ENCODE data around the gene TNKS1BP1.
"Not testable (repeated sequence)": the region's sequence is repeated elsewhere in the genome, so short reads cannot be mapped to it uniquely, and the experiment has no call there.

Gene TNKS1BP1

DNA sequence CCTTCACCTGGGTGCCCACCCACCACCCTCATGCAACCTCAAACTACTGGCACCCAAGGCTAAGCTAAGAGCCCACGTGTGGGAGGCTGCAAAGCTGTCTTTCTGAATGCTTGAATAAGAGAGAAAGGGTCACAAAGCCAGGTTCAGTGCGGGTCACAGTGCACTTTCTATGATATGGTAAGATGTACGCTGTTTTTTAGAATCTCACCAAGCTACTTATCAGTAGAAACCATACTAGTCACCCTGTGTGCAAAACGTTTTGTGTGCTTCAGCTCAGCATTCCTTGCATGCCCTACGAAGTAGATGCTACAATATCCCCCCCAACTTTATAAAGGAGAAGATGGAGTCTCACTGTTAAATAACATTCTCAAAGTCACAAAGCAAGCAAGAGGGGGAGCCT lies 28.3 kb upstream of the TNKS1BP1 start:
- no peak for DNase-seq

- DNase-seq = peak; percentile 41 to 50
These were observed 24.9 kb upstream of the TNKS1BP1 start for GRCh38 chr11:57349491-57350274.

- no peak for DNase-seq
These were observed 24.0 kb upstream of the TNKS1BP1 start for GRCh38 chr11:57348636-57349313.

- DNase-seq = no peak
These were observed 23.3 kb upstream of the TNKS1BP1 start for GRCh38 chr11:57348052-57348451.

GRCh38 chr11:57347336-57347735 lies 22.6 kb upstream of the TNKS1BP1 start:
- DNase-seq = no peak

GRCh38 chr11:57345555-57346211 lies 20.9 kb upstream of the TNKS1BP1 start:
- DNase-seq = peak; percentile 63 to 72

DNA sequence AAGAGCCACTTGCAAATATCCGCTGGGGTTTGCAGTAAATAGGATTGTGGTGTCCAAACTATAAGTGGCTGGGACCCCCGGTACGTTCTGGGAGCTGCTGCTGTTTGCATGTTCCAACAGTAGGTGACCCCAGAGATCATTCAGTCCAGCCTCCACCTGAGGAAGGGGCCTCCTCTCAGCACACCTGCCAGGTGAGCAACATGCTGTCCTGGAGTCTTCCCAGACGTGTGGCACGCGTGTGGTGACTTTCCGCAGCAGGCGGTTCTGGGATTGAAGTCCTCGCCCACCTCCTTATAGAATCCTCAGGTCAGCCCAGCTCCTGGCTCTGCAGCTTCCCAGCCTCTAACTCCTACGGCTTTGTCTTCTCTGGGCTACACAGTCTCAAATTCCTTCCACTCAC lies 20.1 kb upstream of the TNKS1BP1 start:
- DNase-seq = no peak

GRCh38 chr11:57343825-57344224 lies 19.1 kb upstream of the TNKS1BP1 start:
- no peak for DNase-seq

GRCh38 chr11:57342702-57343101 lies 17.9 kb upstream of the TNKS1BP1 start:
- no peak for DNase-seq

DNA sequence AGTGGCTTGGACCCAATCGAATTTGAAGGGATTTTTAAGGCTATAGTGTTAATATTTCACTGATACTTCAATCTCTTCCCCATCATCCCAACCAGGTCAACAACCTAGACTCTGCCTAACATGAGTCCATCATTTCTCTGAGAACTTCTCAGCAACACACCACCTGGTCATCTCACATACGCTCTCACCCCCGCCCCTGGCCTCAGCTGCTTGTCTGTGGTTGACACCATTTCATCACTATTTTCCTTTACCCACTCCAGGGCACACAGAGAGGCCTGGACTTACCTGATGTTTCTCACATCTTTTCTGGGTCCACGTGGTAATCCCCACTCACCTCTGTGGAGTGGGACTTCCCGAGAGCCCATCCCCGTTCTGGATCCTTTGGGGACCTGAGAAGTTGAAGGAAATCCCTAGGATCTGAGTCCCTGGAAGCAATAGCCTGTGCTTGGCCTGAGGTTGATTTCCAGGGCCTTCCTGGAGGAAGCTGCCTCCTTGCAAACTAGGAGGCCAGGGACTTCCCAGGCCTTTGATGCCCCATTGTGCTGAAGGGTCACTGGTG lies 16.6 kb upstream of the TNKS1BP1 start:
- DNase-seq = no peak

DNA sequence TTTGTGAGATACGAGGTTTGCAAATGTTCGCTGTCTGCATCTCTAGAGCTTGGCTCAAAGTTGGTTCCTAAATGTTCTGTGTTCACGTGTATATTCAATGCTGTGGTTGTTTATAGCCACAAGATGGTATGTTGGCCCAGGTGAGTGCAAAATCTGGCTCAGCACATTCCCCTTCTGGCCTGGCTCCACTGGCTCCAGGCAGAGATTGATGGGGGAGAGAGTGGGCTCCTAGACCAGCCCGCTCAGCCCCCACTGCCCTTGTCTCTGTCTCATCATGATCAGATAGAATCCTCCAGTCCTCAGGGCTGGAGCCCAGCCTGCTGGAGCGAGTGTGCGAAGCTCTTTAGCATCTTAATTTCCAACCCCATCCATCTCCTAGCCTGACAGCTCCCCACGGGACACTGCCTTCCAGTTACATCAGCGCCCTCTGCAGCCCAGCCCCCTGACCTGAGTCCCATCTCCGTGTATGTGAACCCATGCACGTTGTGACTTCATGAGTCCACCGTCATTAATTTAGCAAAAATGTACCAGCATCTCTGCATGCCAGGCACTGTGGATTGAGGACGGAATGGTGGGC lies 15.4 kb upstream of the TNKS1BP1 start:
- DNase-seq = no peak

DNA sequence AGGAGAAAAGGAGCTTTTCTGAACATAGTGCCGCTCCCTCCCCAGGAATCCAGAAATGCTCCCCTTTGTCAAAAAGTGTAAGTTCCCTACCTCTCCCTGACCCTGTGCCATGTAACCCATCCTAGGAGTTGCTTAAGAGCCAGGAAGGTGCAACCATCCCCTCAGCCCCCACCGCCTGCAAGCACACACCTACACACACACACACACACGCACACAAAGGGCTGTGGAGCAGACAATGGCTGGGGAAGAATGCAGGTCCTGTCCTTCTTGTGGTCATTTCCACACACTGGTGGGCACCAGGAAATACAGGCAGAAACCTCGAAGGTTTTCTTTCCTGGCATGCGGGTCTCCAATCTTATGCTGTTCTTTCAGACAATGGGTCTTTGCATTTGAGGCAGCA lies 14.6 kb upstream of the TNKS1BP1 start:
- no peak for DNase-seq

- no peak for DNase-seq
These were observed 13.4 kb upstream of the TNKS1BP1 start, which contains the start of gene P2RX3 for GRCh38 chr11:57338142-57338541. Gene P2RX3 (plus strand): TSS chr11:57338352. CDS start chr11:57338551, 199 bp downstream.

DNA sequence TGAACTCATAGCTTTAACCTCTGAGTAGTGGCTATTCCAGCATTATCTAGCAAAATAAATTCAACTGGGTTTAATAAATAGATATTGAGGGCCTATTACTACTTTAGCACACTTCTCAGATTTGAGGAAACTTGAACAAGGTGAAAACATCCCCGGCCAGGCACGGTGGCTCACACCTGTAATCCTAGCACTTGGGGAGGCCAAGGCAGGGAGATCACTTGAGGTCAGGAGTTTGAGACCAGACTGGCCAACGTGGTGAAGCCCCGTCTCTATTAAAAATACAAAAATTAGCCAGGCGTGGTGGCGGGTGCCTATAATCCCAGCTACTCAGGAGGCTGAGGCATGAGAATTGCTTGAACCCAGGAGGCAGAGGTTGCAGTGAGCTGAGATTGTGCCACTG lies 12.1 kb upstream of the TNKS1BP1 start:
- not testable (repeated sequence) for DNase-seq

DNA sequence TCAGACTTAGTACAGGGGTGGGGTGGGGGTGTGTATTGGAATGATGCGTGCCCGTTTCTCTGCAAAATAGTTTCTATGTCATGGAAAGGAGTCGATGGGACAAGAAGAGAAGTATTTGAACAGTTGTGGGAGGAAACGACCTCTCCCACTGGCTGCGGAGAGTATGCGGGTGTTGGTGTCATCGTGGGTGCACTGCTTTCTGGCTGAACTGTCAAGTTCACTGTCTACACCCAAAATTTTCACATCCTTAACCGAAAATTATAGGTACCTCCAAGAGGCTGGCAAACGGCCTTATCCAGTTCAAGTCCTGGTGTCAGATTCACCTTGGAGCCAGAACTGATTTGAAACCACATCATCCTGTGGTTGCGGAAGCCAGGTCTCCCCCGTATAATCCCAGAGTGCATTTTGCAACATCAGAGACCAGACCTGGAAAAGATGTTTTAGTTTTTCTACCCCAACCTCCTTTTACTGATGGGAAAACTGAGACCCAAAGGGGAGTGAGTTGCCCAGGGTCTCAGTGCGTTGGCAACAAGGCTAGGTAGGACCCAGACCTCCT lies 11.4 kb upstream of the TNKS1BP1 start:
- no peak for DNase-seq

- DNase-seq = peak; percentile 90
These were observed 10.8 kb upstream of the TNKS1BP1 start, which contains the start of gene SSRP1 for GRCh38 chr11:57335343-57336110. Gene SSRP1 (minus strand): TSS chr11:57335892. CDS start chr11:57335121, 771 bp downstream.

DNA sequence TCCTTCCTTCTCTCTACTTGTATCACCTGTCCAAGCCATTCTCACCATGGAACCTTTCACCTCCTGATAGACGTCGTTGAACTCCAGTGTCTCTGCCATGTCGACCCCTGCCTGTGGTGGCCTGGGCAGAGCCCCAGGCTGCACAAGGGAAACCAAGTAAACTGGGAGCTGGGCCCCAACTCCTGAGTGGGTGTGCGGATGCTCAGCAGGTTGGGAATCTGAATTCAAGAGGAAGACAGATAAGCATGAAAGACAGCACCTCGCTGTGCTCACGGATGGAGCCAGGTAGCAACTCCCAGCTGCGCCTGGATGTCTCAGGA lies 10.2 kb upstream of the TNKS1BP1 start:
- no peak for DNase-seq

- DNase-seq = no peak
These were observed 8.1 kb upstream of the TNKS1BP1 start for GRCh38 chr11:57332694-57333440.

- DNase-seq = no peak
These were observed 7.0 kb upstream of the TNKS1BP1 start for GRCh38 chr11:57331720-57332119.

DNA sequence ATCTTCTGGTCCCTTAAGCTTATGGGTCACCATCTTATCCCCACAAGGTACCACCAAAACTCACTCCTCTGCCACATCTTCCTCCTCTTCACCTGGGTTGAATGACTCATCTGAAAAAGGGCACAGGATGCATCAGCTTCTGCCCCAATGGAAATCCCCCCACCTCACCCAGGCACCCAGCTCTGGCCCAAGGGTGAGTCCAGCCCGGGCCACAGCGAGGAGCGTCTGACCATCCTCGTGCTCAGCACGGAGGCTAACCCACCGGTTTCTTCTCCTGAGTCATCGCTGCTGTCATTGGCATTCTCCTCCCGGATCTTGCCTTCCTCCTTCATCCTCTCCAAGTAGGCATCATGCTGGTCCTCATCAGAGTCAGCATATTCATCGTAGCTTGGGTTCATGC lies 5.3 kb upstream of the TNKS1BP1 start:
- no peak for DNase-seq

- DNase-seq = no peak
These were observed 3.0 kb upstream of the TNKS1BP1 start for GRCh38 chr11:57327721-57328120.

All from CD4-positive, alpha-beta T cell treated with Interleukin-1 beta for 1 hour (primary cell).